Measurements from ENCODE around the gene MIPEP. TPM values are rescaled to one million over a fixed set of nuclear protein-coding genes. Genes with fewer than 3 reads are reported as not detected.
A peak's percentile ranks its signal among the peaks of the same experiment; 100 is the strongest.

MIPEP gene
- total RNA-seq, 1 experiment from 2014 or later = 41.6 TPM

DNA sequence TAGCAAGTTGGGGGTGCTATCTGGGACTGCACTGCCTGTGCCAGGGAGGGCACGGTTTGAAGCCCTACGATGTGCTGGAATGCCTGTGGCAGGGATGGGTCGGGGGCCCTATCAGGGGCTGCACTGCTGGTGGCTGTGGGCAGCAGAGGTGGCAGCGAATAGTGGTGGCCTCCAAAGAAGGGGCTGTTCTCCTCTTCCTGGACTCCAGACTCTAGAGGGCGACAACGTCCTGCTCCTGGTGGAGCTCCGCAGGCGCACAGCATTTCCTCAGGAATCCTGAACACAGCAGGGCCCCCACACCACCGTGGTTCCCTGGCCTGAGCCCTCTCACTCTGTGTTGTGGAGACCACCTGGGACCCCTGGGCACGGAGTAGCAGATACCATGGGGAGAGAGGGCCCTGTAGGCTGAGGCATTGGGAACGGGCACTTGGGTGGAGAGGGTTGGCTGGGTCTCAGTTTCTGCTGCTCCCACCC, 173.4 kb downstream of the MIPEP start:
- DNase-seq (ENCODE audit: low spot score) = no peak

DNA sequence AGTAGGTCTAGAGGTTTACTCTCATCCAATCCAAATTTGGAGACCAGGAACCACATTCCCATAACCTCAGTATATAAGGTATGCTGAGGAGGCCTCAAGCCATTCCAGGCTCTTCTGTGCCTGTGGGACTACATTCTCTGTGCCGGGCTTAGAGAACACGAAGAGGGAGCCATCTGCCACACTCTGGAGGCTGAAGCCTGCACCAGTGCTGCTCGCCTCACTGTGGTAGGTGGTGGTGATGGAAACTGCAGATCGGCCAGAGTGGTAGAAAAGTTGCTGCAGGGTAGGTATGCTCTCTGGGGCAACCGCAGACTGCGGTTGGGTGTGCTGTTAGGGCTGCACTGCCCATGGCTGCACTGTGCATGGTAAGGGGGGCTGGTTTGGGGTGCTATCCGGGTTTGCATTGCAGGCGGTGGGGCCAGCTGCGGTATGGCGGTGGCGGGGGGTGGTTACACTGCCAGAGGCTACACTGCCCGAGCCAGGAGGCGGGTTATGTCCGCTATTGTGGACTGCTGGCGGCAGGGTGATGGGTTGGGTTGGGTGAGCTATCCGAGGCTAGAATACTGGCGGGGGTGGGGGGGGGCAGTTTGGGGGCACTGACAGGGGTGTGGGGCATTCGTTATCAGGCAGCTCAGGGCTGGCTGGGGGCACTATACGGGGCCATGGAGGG, 174.0 kb downstream of the MIPEP start:
- no peak for DNase-seq (ENCODE audit: low spot score)

DNA sequence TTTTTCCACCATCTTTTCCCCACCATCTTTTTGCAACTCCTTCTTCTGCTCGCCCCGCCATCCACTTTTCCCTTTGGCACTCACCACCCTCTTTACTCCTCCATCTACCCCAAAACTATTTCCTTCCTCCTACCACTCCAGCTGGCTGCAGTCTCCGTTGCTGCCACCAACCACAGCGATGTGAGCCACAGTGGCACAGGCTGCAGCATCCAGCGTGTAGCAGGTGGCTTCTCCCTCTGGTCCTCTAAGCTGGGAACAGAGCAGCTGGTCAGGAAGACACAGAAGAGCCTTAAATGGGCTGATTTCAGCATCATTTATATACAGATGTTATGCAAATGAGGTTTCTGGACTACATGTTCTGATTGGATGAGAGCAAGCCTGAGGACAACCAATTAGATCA, 174.5 kb downstream of the MIPEP start:
- DNase-seq (ENCODE audit: low spot score) = no peak

DNA sequence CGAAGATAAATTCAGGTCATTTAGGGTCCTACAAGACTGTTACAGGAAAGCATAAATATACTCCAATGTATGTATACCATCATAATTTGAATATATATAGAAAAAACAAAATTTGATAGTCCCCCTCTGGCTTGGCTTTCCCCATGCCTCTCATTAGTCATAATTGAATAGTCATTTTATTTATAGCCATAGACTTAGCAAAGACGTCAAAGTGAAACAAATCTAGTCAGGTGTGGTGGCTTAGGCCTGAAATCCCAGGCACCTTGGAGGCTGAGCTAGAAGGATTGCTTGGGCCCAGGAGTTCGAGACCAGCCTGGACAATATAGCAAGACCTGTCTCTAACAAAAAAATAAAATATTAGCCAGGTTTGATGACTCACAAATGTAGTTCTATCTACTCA, 177.8 kb downstream of the MIPEP start:
- no peak for DNase-seq (ENCODE audit: low spot score)

DNA sequence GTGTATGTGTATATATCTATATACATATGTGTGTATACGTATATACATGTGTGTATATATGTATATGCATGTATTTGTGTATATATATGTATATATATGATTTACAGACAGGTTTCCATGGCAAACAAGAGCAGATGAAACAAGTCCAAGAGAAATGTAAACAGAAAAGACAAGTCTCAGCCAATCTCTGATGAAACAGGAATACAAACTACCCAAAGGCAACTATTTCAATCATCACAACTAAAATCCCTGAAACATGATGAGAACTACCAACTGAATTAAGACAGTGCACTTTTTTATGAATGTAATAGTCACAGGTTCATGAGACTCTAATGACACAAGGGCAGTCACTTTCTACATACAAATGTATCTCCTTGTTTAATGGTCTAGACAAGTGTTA, 178.8 kb downstream of the MIPEP start:
- no peak for DNase-seq (ENCODE audit: low spot score)

DNA sequence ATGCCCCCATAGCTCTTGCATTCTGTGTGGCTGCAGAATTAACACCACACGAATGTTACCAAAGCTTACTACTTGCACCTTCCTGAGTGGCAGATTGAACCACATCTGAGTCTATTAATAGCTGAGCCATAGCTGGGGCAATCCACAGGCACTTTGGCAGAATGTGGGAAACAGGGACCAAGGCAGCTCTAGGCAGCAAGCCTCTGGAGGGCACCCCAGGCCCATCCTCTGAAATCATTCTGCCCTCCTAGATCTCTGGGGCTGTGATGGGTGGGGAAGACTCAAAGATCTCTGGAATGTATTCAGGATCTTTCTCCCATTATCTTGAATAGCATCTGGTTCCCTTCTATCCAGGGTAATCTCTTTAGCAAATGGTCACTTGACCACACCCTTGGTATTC, 179.7 kb downstream of the MIPEP start:
- no peak for DNase-seq (ENCODE audit: low spot score)

DNA sequence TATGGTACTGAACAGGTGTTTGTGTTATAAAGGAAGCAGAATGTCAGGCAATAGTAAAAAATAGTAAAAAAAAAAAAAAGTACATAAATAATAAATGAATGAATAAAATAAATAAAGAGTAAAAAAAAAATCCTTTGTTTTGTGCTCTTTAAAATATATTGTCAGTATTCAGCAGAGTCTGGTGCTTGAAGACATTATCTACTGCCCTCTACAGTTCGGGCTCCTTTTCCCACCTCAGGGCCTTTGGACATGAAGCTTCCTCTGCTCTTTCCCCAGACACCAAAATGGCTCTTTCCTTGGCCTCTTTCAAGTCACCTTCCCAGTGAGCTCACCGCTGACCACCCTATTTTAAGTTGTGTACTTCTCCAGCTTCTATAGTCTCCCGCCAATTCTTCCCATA, 181.5 kb downstream of the MIPEP start:
- peak; percentile 14 for DNase-seq (ENCODE audit: low spot score)

DNA sequence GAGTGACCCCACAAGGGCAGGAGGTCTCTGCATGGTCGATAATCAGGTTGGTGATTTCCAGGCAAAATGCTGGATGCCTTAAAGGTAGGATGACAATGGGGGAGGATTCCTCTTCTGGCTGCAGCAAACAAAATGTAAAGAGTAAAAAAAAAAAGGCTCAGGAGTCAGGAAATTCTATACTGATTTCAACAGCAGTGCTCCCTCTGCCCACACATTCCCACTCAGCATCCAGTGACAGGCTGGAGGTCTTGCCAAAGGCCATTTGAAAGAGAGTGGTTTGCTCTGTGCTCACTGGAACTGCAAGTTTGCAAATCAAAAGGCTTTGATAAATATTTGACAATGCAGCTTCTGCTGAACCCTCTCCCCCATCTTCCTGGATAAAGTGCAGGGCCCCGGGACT, 183.6 kb downstream of the MIPEP start:
- no peak for DNase-seq (ENCODE audit: low spot score)

DNA sequence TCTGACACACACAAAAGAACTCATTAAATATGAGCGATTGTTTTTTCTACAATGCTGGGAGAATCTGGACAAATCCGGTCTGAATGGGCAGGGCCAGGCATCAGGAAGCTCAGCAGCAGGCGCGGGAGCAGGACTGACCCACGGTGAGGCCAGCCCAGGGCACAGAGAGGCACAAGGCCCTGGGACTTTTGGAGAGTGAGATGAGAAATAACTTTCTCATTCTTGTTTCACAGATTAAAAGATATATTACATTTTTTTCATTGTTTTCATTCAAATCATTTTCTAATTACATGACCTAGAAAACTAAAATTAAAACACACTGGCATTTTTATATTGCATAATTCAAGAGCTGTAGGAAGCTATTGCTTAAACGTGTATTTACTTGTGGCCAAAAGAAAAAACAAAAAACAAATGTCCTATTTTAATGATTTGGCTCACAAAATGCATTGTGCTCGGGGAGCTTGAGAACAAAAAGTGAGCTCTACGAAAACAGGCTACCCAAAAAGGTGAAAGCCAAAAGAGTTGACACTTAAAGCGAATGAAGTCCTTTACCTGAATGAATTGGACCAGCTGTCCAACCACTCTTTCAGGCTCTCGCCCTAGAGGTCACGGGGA, 185.8 kb downstream of the MIPEP start:
- DNase-seq (ENCODE audit: low spot score) = no peak

DNA sequence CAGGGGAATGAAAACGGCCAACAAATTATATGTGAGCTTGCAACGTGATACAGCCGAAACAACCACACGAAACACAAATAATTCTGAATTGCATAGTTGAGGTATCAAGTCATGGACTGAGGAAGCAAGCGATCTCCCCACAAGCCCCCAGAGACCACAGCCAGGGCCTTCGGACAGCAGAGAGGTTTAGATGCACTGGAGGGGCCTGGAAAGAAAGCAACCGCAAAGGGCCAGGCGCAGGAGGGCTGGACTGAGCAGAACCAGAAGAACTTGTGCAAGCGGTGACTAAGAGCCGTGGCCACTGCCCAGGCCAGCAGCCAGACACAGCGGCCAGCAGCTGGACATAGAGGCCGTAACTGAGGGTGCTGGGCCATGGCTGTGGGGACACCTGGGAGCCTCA, 187.6 kb downstream of the MIPEP start:
- DNase-seq (ENCODE audit: low spot score) = no peak

DNA sequence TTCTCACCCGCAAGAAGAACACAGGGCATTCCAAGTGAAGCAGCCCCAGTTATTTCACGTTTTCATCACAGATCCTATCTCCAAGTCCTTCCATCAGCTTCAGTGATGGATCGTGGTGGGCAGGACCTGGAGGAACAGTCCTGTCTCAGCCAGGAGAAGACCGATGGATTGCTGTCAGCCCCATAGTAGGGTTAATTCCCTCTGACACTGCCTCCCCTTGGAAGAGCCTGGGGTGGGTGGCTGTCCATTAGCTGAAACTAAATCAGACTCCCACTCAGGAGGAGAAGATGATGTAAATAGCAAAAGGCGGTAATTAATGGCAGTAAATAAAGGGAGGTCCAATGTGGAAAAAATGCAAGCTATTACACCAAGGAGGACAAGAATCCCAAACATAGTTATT, 188.0 kb downstream of the MIPEP start:
- no peak for DNase-seq (ENCODE audit: low spot score)

DNA sequence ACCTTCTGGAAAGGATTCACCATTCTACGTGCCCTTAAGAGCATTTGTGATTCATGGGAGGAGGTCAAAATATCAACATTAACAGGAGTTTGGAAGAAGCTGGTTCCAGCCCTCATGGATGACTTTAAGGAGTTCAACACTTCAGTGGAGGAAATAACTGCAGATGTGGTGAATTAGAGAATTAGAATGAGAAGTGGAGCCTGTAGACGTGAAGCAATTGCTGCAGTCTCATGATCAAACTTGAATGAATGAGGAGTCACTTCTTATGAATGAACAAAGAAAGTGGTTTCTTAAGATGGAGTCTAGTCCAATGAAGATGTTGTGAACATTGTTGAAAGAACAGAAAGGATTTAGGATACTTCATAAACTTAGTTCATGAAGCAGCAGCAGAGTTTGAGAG, 189.9 kb downstream of the MIPEP start:
- DNase-seq (ENCODE audit: low spot score) = no peak

DNA sequence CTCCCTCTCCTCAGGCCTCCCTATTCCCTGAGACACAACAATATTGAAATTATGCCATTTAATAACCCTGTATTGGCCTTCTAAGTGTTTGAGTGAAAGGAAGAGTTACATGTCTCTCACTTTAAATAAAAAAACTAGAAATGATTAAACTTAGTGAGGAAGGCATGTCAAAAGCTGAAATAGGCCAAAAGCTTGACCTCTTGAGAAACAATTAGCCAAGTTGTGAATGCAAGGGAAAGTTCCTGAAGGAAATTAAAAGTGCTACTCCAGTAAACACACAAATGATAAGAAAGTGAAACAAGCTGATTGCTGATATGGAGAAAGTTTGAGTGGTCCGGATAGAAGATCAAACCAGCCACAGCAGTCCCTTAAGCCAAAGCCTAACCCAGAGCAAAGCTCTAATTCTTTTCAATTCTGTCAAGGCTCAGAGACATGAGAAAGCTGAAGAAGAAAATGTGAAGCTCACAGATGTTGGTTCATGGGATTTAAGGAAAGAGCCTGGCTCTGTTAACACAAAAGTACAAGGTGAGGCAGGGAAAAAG, 191.4 kb downstream of the MIPEP start:
- DNase-seq (ENCODE audit: low spot score) = no peak

DNA sequence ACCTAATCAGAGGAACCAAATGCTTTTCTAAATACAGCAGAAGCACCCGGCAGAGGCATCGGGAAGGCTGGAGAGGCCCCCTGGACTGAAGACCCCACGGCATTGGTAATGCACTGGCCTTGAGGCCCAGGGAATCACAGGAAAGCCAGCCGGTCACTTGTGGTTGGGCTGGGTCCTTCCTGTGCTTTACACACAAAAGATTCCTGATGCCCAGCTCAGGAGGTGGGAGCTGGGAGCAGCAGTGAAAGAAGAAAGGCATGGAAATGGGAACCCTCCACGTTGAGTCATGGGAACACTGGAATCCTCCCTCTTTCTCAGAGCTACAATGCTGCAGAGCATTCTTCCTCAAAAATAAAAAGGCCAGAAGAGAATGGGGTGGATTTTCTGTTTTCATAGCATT, 192.6 kb downstream of the MIPEP start:
- no peak for DNase-seq (ENCODE audit: low spot score)

DNA sequence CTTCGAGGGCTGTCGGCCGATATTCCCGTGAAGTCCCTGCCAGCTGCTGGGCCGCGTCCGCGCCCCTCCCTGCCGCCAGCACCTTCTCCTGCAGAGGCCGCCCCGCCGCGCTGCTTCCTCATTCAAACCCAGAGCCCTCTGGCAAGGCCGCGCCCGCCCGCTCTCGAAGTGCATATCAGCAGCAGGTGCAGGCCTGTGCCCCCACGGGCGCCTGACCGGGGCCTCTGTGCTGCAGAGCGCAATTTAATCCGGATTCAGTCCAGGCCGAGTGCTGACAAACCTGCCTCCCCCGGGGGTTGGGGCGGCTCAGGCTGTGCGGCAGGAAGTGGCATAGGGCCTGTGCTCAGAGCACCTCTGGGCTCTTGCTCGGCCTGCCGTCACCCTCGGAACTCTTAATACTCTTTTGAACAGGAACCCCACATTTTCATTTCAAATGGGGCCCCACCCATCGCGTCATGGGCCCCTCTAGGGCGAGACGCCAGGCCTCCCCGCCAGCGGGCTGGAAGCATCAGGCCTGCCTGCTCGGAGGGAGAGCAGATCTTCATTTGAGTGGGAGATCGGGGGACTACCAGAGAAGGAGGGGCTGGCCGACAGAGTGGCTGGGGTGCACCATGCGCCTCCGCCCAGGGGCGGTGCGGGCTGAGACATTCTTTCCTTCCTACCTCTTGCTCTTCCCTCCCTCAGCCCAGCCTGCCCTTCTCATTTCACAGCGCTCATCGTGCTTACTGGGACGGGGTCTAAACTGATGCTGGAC, 193.3 kb downstream of the MIPEP start:
- DNase-seq (ENCODE audit: low spot score) = no peak

DNA sequence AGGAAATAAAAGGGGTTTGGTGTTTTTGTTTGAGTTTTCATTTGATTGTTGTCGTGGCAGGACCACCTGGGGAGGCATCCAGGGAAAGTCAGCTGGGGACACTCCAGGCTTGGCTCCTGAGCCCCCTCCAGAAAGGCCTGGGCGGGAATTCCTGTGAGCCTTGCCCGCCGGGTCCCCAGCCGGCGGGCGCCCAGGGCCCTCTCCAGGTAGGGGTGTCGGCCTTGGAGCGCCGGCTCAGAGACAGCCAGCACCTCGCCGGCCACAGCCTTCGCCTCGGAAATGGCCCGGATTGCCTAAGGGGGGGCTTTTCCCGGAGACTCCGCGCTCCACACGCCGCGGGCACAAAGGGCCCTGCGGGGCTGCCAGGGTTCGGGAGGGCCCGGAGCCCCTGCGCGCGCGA, 194.0 kb downstream of the MIPEP start:
- no peak for DNase-seq (ENCODE audit: low spot score)

DNA sequence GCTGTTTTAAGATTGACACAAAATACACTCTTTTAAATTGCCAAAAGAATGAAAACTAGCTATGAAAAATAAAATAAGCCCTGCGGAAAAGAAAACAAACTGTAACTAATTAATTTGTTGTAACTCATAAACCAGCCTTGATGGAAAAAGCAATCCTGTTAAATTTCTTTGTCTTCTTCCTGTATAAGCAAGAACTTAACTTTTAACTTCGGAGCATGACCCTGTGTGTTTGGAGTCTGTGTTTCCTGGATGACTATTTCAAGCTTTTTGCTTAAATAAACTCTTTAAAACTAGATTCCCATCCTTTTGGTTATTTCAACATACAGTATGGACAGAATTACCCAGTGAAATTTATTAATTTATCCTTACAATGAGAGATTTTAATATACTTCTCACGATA, 196.4 kb downstream of the MIPEP start:
- no peak for DNase-seq (ENCODE audit: low spot score)

DNA sequence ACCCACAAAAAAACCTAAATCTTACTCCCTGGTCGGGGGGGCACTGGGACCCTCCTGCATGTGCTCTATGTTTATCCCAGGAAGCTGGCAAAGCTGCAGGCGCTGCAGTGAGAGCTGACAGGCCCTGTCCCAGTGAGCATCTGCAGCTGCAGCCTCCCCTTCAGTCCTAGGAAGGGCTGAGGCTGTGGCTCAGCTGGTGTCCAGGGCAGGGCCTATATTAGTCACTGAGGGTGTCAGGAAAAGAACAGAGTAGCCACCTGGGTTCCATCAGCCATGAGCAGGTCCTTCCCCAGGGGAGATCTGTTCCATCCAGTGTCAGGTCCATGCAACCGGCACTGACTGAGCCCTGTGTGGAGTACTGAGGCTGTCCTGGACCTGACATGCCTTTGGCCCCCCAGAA, 198.5 kb downstream of the MIPEP start:
- DNase-seq (ENCODE audit: low spot score) = no peak

DNA sequence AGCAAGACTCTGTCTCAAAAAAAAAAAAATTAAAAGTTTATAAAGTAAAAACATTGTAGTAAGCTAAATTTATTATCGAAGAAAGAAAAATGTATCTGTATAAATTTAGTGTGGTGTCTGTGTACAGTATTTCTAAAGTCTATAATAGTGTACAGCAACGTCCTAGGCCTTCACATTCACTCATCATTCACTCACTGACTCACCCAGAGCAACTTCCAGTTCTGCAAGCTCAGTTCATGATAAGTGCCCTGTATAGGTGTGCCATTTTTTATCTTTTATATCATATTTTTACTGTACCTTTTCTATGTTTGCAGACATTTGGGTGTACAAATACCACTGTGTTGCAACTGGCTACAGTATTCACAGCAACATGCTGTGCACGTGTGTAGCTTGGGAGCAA, 200.9 kb downstream of the MIPEP start:
- DNase-seq (ENCODE audit: low spot score) = no peak

DNA sequence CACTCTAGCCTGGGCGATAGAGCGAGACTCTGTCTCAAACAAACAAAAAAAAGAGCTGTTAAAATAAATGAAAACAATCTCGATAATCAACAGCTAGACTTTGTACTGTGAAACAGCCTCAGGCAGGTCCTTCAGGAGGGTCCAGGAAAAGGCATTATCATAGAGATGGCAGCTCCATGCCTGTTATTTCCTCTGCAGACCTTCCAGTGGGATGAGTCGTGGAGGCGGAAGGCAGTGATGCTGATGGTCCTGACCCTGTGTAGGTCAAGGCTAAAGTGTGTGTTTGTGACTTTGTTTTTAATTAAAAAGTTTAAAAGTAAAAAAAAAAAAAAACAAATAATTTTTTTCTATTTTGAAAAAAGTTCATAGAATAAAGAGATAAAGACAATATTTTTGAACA, 201.6 kb downstream of the MIPEP start:
- peak; percentile 10 for DNase-seq (ENCODE audit: low spot score)

DNA sequence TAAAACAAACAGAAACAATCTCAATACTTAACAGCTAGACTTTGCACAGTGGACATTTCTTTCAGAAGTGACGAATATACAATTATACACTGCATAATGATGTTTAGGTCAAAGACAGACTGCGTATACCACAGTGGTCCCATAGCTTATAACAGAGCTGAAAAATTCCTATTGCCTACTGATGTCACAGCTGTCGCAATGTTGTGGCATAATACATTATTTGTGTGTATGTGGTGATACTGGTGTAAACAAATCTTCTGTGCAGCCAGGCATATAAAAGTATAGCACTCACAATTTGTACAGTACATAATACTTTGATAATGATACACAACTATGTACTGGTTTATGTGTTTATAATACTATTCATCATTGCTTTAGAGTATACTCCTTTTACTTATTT, 202.3 kb downstream of the MIPEP start:
- DNase-seq (ENCODE audit: low spot score) = no peak

DNA sequence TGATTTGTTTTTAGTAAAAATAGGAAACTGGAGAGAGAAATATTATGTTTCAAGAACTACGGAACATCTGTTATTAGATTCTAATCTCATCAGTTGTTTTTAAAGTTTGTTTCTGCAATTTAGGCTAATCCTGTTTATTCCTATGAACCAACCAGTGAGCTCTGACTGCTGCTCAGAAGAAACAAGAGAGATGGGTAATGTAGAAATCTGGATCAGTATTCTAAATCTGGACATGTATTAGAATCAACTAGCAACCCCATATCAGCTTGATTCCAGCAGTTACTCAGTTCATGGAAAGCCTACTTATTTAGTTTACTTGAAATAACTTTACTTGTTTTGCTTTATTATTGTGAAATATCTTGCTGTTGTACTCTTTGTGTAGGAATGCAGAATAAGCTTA, 203.8 kb downstream of the MIPEP start:
- DNase-seq (ENCODE audit: low spot score) = no peak

DNA sequence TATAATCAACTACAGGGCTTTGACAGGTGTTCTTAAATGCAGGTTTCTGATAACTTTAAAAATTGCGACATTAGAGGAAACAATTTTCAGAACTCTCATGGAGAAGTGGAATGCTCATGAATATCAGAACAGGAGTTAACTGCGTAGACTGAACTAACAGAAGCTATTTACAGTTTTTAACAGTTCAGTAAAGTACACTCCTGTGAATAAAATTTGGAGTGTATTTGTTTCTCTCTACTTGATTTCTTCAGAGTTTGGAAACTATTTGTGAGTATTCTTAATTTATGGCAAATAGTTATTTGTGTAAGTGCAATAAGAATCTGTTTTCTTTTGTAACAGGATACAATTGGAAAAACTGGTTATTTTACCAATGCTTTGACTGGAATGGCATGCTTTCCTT, 204.6 kb downstream of the MIPEP start:
- no peak for DNase-seq (ENCODE audit: low spot score)
